Measurements from ENCODE around the gene SQSTM1.

The SQSTM1 gene

DNA sequence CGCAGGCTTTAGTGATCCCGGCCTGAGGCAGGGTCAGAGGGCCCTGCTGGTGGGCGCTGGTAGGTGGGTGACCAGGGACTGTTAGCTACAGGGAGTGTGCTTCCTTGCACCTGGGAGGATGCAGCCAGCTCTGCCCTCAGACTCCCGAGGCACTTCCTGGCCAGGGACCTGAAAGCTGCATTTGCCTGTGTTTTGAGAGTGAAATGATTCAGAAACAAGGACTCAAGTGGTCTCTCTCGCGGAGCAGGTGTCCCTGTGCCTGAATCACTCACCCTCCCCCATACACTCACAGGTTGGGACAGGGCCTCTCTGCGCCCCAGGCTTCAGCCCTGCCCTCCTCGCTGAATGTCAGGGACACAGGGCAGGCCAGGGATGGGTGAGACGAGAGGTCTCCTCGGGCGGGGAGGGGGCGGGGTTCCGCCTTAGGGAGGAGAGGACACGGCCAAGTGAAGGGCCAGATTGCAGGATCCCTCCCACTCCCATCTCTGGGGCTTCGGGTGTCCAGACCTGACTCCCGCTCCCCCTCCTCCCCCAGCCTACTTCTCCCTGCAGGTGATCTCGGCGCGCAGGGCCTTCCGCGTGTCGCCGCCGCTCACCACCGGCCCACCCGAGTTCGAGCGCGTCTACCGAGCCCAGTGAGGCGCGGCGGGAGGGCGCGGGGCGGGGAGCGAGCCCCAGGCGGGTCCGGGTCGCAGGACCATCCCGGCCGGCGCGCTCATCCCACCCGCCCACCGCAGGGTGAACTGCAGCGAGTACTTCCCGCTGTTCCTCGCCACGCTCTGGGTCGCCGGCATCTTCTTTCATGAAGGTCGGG is 25.4 kb upstream of the SQSTM1 start:
- no peak for DNase-seq

DNA sequence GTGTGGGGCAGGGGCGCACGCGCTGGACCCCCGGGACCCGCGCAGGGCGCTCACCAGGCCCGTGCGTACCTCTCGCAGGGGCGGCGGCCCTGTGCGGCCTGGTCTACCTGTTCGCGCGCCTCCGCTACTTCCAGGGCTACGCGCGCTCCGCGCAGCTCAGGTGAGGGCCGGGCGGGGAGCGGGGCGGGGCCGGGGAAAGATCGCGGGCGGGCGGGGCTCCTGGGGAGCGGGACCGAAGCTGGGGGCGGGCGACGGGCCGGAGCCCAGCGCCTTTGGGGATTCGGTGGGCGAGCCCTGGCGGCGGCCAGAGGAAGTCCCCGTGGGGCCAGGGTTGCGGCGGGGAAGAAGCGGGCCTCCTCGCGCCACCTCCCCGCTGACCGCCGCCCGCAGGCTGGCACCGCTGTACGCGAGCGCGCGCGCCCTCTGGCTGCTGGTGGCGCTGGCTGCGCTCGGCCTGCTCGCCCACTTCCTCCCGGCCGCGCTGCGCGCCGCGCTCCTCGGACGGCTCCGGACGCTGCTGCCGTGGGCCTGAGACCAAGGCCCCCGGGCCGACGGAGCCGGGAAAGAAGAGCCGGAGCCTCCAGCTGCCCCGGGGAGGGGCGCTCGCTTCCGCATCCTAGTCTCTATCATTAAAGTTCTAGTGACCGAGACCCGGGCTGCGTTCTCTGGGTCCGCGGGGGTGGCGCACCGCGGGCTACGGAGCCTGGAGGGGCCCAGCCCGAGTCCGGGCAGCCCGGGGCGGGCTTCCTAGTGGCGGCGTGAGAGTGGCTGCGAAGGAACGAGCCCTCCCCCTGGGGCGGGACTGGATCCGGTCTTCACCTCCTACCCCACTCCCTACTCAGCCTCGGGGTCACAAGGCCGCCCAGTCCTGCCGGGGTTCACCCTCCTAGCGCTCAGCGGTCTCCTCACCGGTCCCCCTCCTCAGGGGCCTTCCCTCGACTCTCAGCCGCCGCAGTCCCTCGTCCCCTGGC is 24.6 kb upstream of the SQSTM1 start:
- DNase-seq = peak; percentile 71

DNA sequence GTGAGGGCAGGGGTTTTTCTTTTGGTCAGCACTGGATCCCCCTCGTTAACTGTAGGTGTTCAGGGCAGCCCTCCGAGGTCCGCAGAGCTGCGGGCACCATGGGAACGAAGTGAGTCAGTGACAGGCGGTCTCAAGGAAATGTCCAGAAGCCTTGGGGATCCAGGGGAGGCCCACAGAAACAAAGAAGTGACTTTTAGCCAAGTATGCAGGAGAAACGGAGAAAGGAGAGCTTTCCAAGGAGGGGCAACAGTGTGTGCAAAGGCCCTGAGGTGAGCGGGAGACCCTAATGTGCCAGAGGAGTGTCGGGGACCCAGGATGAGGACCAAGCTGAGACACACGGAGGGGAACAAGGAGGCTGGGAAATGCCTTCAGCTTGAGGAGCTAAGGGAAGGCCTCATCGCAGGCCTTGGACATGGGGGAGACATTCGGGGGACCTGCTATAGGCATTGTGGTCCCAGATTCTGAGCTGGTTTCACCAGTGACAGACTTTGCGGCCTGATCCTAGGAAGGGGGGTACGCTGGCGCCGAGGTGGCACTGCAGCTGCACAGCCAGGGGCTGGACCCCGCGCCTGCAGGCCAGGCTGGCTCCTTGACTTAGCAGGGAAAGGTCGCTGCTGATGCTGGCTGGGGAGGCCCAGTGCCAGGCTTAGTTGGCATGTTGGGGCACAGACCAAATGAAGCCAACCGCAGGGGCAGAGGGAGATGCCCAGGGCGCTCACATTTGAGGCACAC is 23.7 kb upstream of the SQSTM1 start:
- DNase-seq = no peak

DNA sequence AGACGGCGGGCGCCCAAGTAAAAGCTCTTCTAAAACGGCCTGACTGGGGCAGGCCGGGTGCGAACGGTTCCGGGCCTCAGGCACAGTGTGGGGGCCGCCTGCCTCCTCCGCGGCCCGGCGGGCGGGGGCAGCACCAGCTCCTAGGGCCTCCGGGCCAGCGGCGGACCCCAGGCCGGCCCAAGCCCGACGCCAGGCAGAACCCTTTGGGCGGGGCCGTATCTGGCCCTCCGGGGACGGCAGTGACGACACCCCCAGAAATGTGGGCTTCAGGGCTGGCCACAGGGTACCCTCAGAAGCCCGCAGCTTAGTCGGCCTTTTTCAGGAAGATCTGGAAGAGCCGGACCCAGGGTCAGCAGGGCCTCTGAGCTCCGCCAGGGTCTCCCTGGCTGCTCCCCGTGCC is 23.0 kb upstream of the SQSTM1 start:
- DNase-seq = no peak

DNA sequence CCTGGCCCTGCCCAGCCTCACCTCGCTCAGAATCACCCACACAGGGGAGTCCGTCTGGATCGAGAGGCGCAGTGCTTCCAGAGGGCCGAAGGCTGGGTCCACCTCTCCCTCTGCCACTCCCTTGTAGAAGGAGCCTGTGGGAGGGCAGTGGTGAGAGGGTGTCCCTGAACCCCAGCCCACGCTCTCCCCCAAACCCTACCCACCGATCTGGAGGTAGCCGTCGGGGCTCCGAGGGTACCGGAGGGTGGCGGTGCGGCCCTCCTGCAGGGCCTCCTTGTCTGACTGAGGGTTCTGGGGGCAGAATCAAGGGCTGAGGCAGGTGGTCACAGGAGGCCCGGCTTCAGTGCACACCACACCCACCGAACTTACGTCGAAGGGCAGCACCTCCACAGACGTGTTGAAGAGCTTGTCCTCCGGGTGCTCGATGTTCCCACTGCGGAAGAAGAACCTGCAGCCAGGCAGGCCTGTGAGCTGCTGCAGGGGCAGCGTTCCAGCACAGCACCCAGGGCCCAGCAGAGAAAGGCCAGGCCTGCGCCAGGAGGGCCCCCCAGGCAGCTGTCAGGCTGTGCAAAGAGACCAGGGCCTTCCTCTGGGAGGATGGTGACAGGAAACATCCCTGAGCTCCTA is 22.4 kb upstream of the SQSTM1 start:
- no peak for DNase-seq

DNA sequence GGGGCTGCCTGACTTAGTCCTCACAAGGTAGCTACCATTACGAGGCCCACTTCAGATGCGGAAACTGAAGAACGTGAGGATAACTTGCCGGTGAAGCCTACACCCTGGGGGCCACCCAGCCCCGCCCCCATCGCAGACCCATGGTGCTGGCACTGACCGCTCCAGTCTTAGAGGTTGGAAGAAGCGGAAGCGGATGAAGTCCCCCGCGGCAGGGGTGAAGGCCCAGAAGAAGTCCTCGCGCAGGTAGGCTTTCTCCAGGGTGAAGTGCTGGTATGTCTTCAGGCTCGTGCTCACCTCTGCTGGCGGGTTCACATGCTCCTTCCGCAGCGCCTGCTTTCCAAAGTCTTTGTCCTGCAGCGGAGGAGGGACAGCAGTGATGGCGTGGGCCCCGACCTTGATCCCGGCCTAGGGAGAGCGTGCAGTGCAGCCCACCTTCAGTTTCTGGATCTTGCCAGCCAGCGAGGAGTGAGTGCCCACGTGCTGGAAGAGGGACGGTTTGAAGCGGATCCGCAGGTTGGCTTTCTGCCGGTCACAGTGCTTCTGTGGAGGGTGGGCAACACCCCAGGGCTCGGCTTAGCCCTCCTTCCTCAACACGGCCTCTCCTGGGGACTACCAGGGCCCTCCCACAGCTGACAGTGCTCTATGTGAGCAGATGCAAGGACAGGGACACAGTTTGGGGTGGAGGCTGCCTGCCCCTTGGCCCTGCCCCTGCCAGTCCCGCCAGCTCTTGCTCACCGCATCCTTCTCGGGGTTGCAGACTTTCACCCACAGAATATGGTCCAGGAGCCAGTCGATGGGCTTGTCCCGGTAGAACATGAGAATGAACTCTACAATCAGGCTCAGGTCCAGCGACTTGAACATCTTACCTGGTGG is 21.7 kb upstream of the SQSTM1 start:
- no peak for DNase-seq

DNA sequence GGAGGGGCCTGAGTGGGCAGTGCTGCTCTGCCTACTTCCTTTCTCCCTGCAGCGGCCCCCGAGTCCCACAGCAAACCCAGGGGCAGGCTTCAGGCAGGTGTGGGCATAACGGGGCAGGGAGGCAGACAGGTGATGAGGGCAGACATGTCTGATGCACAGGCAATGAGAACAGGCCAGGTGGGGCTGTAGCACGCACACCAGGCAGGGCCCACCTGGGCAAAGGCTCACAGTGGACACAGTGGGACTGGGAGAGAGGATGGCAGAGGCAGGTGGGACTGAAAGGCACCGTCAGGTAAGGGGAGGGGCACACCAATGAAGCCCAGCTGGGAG is 21.1 kb upstream of the SQSTM1 start:
- no peak for DNase-seq

DNA sequence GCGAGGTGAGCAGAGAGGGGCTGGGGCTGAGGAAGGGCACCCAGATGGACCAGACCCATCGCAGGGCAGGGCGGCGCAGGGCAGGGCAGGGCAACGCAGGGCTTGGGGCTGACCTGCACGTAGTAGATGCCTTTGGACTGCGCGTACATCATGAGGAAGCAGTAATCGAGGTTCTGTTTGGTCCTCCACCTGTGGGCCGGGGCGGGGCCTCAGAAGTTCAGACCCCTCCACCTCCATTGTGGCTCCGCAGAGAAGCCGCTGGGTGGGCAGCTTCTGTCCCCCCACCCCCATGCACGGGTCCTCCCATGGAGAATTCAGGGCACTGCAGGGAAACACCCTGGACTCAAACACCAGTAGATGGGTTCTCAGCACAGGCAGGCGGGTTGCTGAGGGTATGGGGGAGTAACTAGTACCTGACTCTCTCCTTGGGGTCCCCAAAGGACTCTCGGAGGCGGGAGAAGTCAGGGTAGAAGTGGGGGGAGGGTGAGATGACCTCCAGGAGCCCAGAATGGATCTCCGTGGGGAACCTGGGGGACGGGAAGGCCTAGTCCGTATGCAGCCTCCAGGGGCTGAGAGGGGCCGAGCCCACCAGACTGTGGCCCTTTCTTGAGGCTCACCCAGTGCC is 20.5 kb upstream of the SQSTM1 start:
- DNase-seq = no peak

DNA sequence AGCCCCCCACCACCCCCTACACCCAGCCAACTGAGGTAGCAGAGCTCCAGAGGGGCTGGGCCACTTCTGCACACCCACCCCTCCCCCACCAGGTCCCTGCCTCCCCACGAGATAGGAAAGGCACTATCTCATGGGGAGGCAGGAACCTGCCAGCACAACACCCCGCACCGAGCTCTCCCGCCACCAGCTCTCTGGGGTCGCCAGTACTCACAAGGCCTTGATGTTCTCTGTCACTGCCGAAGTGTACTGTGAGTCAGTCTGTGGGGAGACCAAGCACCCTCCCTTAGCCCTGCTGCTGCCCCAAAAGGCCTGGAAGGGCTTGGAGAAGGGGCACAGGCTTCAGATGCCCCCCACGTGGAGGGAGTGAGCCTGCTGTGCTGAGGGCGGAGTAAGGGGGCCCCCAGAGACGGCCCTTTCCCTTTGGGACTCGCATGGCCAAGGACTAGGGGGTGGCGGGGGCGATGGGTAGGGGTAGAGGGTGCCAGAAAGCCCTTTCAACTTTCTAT is 20.0 kb upstream of the SQSTM1 start:
- DNase-seq = no peak

DNA sequence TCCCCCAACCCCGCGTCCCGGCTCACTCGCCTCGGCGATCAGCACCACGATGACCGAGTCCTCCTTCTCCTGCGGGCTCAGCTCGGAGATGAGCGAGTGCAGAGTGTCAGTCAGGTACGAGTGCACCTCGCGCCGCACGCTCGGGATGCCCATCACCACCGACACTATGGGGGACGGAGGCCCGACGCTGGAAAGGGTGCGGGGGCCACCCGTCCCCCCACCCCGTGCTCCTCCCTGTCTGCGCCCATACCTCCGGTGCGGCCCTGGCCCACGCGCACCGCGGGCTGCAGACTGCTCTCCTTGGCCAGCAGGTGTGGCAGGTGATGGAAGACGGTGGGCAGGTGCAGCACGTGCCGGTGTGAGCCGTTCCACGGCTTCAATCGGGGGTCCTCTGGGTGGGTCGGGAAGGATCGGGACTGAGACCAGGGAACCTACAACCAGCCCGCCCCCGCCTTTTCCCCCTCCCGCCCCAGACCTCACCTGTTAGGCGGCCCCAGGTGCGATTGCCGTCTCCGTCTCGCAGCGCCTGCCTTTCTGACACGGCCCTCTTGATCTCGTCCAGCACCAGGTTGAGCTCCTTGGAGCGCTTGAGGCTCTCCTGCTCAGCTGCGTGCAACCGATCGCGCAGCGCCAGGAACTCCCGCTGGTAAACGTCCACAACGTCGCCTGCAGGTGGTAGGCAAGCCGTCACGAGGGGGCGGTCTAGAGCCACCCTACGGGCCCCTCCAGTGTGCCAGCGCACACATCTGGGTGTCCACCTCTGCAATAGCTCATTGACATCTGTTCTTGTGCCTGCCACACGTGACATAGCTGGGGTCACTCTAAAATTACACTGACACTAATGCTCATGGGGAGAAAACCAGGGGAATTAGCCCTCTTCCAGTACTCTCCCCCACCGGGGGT is 19.1 kb upstream of the SQSTM1 start:
- peak; percentile 81 for DNase-seq

DNA sequence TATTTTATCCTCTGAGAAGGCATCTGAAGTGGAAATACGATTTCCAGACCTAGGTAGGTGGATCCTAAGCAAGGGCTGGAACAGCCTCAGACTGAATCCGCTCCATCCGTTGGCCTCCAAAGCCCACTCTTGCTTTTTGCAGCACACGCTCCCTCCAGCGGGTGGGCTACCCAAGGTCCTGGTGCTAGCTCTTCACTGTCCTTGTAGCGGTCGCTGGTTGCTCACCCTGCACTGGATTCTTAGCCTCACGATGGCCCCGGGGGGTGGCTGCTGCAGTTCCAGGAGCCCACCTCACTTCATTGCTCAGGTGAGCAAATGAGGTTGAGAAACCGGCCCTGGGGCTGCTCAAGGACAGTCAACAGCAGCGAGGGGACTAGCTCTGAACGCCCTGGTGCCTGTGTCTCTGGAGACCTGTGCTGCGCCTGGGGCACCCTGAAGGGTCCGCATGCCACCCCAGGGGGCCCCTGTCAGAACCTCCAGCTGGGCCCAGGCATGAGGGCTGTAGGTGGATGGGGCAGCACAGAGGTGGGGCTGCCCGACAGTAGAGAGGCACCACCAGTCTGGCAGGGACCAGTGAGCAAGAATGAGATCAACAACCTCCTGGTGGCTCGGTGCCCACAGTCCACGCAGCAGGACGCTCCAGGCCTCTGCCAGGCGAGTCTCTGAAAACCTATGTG is 18.4 kb upstream of the SQSTM1 start:
- no peak for DNase-seq

DNA sequence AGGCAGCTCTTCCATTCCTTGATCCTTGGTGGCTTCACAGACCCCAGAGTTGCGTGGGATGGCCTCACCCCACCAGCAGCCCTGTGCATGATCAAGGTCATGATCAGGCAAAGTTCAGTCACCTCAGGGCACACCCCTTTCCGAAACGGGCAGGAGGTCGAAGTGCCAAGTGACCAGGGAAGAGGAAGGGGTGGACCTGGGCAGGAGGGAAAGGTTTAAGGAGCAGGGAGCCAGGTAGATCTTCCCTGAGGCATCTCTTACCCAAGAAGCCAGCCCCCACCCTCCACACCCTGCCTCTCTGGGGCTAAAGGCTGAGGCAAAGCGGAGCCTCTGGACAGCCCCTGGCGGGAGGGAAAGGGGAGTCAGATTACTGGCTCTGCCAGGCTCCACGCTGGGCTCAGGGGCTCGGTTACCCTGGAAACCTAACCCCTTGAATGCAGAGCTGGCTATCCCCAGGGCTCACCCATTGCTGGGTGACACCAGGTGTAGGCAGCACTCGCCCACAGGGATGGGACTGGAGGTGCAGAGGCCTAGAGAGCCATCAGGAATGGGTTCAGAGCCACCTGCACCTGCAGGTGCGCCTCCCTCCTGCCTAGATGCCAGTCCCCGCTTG is 17.6 kb upstream of the SQSTM1 start:
- no peak for DNase-seq

DNA sequence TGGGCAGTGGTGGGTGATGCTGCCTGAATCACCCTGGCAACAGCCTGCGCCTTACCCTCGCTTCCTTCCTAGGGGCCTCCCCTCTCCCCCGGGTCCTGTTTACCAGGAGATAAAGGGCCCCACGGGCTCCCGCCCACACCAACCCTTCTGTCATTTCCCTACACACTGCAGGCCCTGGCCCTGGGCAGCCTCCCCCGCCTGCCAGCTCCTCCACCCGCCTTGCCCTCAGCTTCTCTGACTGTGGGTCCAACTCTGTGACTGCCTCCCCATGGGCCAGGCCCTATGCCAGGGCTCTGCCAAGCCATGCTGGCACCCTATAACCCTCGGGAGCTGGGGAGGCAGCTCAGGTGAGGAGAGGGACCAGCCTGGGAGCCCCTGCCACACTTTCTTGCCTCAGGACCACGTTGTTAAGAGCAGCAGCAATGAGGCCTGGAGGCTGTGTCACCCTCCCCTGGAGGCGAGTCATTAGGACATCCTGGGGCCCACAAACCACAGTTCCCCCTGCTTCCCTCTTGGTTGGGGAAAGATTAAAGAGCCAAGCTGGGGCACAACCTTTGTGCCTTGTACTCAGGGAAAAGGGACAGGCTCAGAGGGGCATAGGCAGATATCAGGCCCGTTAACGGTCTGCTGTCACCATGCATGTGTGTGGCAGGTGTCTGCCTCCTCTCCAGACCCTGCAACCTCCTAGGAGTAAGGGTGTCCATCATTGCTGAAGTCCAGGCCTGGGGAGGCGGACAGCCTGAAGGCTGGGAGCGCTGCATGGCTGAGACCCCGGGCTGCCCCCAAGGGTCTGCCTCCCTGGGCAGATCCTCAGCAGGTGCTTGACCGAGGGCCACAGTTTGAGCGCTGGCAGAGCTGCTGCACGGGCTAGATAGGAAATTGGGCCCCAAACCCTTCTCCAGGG is 16.8 kb upstream of the SQSTM1 start:
- no peak for DNase-seq

DNA sequence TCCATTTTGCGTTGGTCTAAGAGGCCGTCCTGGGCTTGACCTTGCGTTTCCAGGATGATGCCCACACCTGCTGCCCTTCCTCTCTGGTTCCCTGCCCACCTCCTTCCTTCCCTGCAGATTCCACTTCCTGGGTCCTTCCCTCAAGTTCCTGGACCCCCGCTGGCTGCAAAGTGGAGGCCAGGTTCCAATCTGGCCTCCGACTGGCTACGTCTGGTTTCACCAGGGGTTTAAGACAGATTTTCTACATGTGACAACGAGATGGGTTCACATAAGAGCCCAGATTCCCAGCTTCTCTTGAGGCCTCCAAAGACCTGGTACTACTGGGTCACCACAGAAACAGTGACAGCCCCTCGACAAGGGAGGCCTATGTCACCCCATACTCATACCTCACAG is 16.2 kb upstream of the SQSTM1 start:
- DNase-seq = no peak

DNA sequence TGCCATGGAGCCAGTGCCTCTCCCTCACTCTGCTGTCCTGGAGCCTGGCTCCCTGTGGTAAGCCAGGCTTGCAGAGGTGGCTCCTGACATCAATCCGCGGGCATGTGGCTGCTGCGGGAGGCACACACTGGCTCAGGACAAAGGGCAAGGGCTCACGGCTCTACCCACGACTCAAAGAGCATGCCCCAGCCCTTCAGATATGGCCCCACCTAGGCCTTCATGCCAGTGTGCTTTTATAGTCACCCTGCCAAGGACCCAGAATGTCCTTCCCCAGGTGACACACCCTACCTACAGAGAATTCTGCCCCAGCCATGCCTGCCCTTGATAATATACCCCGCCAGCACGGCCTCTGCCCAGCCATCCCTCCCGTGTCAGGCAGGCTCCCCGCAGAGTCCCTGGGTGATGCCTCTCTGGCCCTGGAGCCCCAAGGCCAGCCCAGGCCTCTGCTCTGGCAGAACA is 15.6 kb upstream of the SQSTM1 start:
- no peak for DNase-seq

DNA sequence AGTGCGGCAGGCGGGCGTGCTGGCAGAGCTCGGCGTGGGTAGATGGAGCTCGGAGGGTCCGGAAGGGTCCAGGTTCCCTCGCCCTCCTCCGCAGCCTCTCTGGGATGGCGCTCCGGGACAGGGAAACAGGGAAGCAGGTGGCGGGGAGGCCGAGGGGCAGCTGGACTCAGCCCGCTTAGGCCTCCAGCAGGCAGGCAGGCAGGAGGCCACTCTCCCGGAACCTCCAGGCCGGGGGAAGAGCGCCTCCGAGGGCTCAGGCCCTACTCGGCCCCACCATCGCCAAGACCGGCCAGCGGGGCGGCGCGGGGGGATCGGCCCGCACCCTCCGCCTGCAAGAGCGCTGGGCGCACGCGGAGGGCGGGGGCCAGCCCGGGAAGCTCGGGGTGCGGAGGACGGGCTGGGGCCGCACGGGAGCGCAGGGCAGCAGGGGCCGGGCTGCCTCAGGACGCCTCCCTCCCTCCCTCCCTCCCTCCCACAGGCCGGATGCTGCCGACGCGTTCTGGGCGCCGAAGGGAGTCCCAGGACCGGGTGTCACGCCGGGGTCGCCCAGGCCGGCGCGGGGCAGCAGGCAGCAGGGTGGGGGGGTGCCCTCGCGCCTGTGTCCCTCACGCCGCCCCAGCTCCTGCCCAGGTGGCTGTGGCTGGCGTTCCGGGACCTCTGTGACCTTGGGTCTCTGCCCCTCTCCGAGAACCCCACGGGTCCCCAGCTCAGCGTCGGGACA is 15.0 kb upstream of the SQSTM1 start:
- DNase-seq = peak; percentile 53
